GM18861 (cell line): ENCODE results near the gene CAMK2A.

ENCODE experiments used
- ATAC-seq: cut with Tn5 transposase; IDR thresholded peaks from one replicate; pipeline ENCODE4 v1.9.1; 2021; ENCODE audit not compliant: unreplicated experiment

CAMK2A gene

DNA sequence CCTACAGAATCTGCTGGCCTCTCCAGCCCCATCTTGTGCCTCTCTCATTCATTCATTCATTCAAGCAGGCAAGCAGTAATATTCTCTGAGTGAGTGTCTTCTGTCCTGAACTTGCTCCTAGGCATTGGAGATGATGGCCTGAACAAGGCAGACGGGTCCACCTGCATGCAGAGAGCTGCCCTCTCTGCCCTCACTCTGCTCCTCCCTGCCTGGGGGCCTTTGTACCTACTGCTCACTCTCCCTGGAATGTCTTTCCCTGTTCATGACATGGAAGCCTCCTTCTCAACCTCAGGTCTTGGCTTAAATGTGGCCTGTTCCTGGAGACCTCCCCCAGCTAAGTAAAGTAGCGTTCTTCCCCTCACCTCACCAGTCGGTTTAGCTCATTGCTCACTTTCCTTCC, 116.4 kb downstream of the CAMK2A start:
- no peak for ATAC-seq

DNA sequence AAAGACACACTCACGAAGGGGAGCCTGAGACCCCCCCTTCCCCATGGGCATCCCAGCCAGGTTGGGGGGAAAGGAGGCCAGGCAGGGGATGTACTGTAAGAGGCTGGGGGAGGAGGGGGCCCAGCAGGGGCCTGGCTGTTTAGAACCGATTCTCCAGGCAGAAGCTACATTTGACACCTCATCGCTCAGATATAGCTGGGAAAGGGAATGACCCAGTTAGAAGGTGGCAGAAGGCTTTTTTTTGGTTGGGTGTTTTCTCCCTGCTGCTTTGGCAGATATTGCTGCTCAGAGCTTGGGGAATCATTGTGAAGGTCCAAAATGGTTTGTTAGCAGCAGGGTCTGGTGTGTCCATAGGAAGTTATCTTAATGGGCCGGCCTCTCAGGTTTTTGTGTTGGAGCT, 117.0 kb downstream of the CAMK2A start:
- ATAC-seq: no peak

DNA sequence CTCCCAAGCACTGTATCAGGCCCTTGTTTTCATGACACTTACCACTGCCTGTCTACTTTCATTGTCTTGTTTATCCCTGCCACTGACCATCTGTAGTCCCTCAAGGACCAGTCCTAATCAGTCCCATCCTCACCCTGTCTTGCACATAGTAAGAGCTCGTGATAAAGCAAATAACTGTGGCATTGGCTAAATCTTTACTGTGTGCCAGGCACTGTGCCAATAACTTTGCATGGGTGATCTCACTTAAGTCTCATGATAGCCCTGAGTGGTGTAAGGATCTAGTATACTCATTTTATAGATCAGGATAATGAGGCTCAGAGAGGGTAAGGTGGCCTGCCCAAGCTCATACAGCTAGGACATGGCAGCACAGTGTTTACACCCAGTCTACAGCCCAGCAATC, 117.4 kb downstream of the CAMK2A start:
- ATAC-seq: no peak
